Erythroblast (primary cell): ENCODE results near the gene HEXD.
A peak's percentile ranks its signal among the peaks of the same experiment; 100 is the strongest.

Experiments used
- DNase-seq, 2 experiments: peaks; one replicate each; lab custom pipeline; 2025; lab: John Stamatoyannopoulos, UW
- GATA1 ChIP-seq: IDR thresholded peaks from 2 replicates; pipeline ENCODE4 v1.6.1; 2011; ENCODE audit warnings: low read depth, mild to moderate bottlenecking, control low read depth, low read length, moderate library complexity
- POLR2A ChIP-seq: IDR thresholded peaks from 2 replicates; pipeline ENCODE4 v1.6.1; 2011; ENCODE audit warnings: mild to moderate bottlenecking, low read length

Gene HEXD

GRCh38 chr17:82465023-82465603, 47.0 kb downstream of the HEXD start:
- peak; percentile 65 to 71 for DNase-seq
- TF ChIP-seq GATA1: no peak
- TF ChIP-seq POLR2A: peak; percentile 48

GRCh38 chr17:82468692-82469091, 50.5 kb downstream of the HEXD start:
- DNase-seq: no peak
- TF ChIP-seq GATA1 (no peak), POLR2A (no peak)

GRCh38 chr17:82470065-82470464, 51.9 kb downstream of the HEXD start:
- DNase-seq: no peak
- TF ChIP-seq GATA1 (no peak), POLR2A (no peak)

- no peak for TF ChIP-seq GATA1
- TF ChIP-seq POLR2A: no peak
- DNase-seq: no peak
These were observed 56.3 kb downstream of the HEXD start for GRCh38 chr17:82474223-82475010.

GRCh38 chr17:82475458-82475857, 57.3 kb downstream of the HEXD start:
- TF ChIP-seq POLR2A (no peak), GATA1 (no peak)
- no peak for DNase-seq

- no peak for DNase-seq
- TF ChIP-seq POLR2A (no peak), GATA1 (no peak)
These were observed 59.8 kb downstream of the HEXD start for GRCh38 chr17:82477934-82478333.

- no peak for TF ChIP-seq POLR2A
- no peak for DNase-seq
These were observed 61.5 kb downstream of the HEXD start for GRCh38 chr17:82479602-82480001.

GRCh38 chr17:82480318-82480717, 62.2 kb downstream of the HEXD start:
- no peak for DNase-seq
- TF ChIP-seq POLR2A (no peak), GATA1 (no peak)

- no peak for TF ChIP-seq GATA1
- no peak for TF ChIP-seq POLR2A
- DNase-seq: no peak
These were observed 65.1 kb downstream of the HEXD start for GRCh38 chr17:82483204-82483660.

- TF ChIP-seq POLR2A (no peak), GATA1 (no peak)
- DNase-seq: no peak
These were observed 65.7 kb downstream of the HEXD start for GRCh38 chr17:82483836-82484235.

- TF ChIP-seq POLR2A (no peak), GATA1 (no peak)
- DNase-seq: no peak
These were observed 68.3 kb downstream of the HEXD start for GRCh38 chr17:82486231-82487094.

- TF ChIP-seq GATA1 (no peak), POLR2A (no peak)
- DNase-seq: no peak
These were observed 69.8 kb downstream of the HEXD start for GRCh38 chr17:82487910-82488309.

- TF ChIP-seq POLR2A: no peak
- no peak for TF ChIP-seq GATA1
- DNase-seq: no peak
These were observed 71.0 kb downstream of the HEXD start for GRCh38 chr17:82489117-82489516.

- no peak for DNase-seq
- no peak for TF ChIP-seq POLR2A
These were observed 71.8 kb downstream of the HEXD start for GRCh38 chr17:82489851-82490511.
